Left lung (tissue), 10 donors: ENCODE results near the gene NUP210L. TPM values are rescaled to one million over a fixed set of nuclear protein-coding genes. Genes with fewer than 3 reads are reported as not detected.
A peak's percentile ranks its signal among the peaks of the same experiment; 100 is the strongest.

ENCODE experiments used
- ATAC-seq: fragments of 200-7000 bp; cut with Tn5 transposase; one replicate; pipeline ENCODE4 v1.9.1; 2020; ENCODE audit warnings: moderate library complexity
- DNase-seq, 4 donors: peaks; one replicate each; pipeline ENCODE4 v3.0.0-alpha.2; 2013 to 2020
- H3K27ac ChIP-seq, 2 donors: fragments of 200-600 bp; sonication (generic) in 1 of 2; one replicate each; pipeline versions ENCODE4 v1.5.0 to v1.8.0; 2020 to 2021
- H3K27me3 ChIP-seq, 2 donors: fragments of 200-600 bp; sonication (generic) in 1 of 2; one replicate each; pipeline versions ENCODE4 v1.5.0 to v1.8.0; 2020 to 2021
- H3K36me3 ChIP-seq, 2 donors: fragments of 200-600 bp; sonication (generic) in 1 of 2; one replicate each; pipeline versions ENCODE4 v1.5.0 to v1.8.0; 2020 to 2021
- H3K4me1 ChIP-seq, 2 donors: fragments of 200-600 bp; one replicate each; pipeline ENCODE4 v1.8.0; 2021
- H3K4me3 ChIP-seq, 2 donors: fragments of 200-600 bp; sonication (generic) in 1 of 2; one replicate each; pipeline versions ENCODE4 v1.5.0 to v1.8.0; 2020 to 2021; ENCODE audit warnings: mild to moderate bottlenecking in 1 of 2
- H3K9me3 ChIP-seq, 2 donors: fragments of 200-600 bp; sonication (generic) in 1 of 2; one replicate each; pipeline versions ENCODE4 v1.5.0 to v1.8.0; 2020 to 2021
- intact Hi-C, 2 donors: fragments of 100-400 bp; cut with DNase I; formaldehyde crosslinking; loops; one replicate each; pipeline versions ENCODE4 v1.11.2 to v1.14.2; 2022
- polyA plus RNA-seq, 6 donors: library from polyadenylated mRNA; unstranded; fragments of 120-200 nt; gene quantifications; one replicate each; pipeline ENCODE4 v1.2.1, GENCODE V29; 2013; ENCODE audit not compliant: insufficient read length in 6 of 6
- total RNA-seq, 2 donors: library from RNA; stranded (reverse); fragmentation: NEBNext Ultra II Directional; extraction: Animal tissue kit (Norgen Biotek cat#: 25700); gene quantifications; one replicate each; pipeline ENCODE4 v1.2.1, GENCODE V29; 2021
- TF ChIP-seq, protein P1 (sequence below), 2 donors: fragments of 200-600 bp; sonication (generic) in 1 of 2; IDR thresholded peaks; one replicate each; pipeline versions ENCODE4 v1.5.0 to v1.8.0; 2021; ENCODE audit warnings: antibody characterized with exemption in 2 of 2
- donor health status: DM: no; HTN: yes; CAD: no.
- donor health status: DM: no; HTN: no; CAD: no.

NUP210L gene
- total and polyA plus RNA-seq, 8 donors, result 0.09 to 0.27 (median 0.18) TPM

DNA sequence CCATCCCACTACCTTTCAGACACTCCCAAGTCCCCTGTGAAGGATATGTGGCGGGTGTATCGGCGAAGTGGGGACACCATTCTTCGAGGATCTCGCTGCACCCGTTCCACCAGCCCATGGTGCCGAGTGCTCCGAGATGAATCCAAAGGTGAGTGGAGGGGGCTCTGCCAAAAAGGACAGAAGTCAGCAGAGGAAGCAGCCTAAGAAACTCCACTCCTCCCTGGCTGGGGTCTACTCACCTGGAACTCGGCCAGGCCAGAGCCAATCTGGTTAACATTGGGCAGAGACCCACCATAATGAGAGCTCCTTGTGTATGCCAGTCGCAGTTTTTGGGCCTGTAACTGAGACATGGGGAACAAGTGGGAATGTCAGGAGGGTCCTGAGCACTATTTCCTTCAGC, 200.0 kb downstream of the NUP210L start:
- Histone ChIP-seq H3K4me3 (no peak overlapping the region), H3K4me1 (peaks cover 19 to 44% of the 10 kb centered on the region in 2 donors), H3K27ac (no peak overlapping the region), H3K9me3 (no peaks in the 10 kb centered on the region), H3K36me3 (peaks cover 0 to 58% of the 10 kb centered on the region in 2 donors), H3K27me3 (no peaks in the 10 kb centered on the region)
- DNase-seq, result no peak
- TF ChIP-seq, protein P1, sequence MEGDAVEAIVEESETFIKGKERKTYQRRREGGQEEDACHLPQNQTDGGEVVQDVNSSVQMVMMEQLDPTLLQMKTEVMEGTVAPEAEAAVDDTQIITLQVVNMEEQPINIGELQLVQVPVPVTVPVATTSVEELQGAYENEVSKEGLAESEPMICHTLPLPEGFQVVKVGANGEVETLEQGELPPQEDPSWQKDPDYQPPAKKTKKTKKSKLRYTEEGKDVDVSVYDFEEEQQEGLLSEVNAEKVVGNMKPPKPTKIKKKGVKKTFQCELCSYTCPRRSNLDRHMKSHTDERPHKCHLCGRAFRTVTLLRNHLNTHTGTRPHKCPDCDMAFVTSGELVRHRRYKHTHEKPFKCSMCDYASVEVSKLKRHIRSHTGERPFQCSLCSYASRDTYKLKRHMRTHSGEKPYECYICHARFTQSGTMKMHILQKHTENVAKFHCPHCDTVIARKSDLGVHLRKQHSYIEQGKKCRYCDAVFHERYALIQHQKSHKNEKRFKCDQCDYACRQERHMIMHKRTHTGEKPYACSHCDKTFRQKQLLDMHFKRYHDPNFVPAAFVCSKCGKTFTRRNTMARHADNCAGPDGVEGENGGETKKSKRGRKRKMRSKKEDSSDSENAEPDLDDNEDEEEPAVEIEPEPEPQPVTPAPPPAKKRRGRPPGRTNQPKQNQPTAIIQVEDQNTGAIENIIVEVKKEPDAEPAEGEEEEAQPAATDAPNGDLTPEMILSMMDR (IDR thresholded peaks at IDR 0.05), result no peak
- no peak for ATAC-seq
- intact Hi-C loops, result no loop called here

DNA sequence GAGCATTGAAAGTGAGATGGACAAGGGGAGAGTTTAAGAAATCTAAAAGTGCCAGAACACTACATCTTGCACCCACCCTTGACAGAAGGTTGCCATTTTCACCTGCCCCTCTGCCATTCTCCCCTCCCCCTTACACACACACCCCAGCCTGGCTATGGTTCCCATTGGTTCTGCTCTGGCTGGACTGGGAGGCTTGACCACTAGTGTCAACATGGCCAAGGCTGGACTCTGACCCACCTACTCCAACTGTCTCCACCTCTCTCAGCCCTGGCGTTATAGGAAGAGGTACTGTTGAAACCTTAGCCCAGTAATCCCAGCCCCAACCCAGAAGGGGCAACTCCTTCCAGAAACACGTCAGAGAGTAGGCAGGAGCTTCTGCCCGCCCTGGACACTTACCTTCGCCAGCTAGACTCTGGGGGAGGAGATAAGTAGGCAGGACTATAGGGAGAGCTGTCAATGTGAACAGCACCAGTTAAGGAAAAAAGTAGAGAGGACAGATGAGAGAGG, 201.0 kb downstream of the NUP210L start:
- intact Hi-C loops, result no loop called here

DNA sequence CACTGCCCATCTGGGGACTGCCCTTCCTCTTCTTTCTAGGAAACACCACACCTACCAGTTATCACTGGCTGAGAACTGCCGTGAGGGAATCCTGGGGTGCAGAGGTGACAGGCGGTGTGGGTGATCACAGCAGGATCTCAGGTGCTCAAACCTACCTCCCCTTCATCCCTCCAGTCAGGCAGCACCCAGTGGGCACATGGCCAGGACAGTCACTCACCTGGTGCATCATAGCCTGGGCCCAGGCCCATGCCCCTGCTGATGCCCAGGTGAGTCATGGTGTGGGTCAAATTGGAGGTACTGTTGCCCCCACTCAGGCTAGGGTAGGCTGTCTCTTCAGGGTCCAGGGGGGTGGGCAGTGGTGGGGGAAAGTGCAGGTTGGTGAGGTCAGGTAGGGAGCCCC, 203.1 kb downstream of the NUP210L start:
- ATAC-seq (no peak), DNase-seq (no peak)
- Histone ChIP-seq H3K27me3 (no peaks in the 10 kb centered on the region), H3K4me3 (no peak overlapping the region), H3K27ac (no peak overlapping the region), H3K4me1 (peaks cover 7 to 33% of the 10 kb centered on the region in 2 donors), H3K36me3 (peaks cover 0 to 81% of the 10 kb centered on the region in 2 donors), H3K9me3 (no peaks in the 10 kb centered on the region)
- TF ChIP-seq, protein P1 (IDR thresholded peaks at IDR 0.05), result no peak
- intact Hi-C loops, result no loop called here

More for the DNA sequence above, 201.0 kb downstream of the NUP210L start:
- TF ChIP-seq, protein P1 (IDR thresholded peaks at IDR 0.05), result no peak
- Histone ChIP-seq H3K4me3 (no peak overlapping the region), H3K9me3 (no peaks in the 10 kb centered on the region), H3K4me1 (peaks cover 14 to 35% of the 10 kb centered on the region in 2 donors), H3K27ac (no peak overlapping the region), H3K36me3 (peaks cover 0 to 61% of the 10 kb centered on the region in 2 donors), H3K27me3 (no peaks in the 10 kb centered on the region)
- DNase-seq, result no peak
- ATAC-seq, result no peak

DNA sequence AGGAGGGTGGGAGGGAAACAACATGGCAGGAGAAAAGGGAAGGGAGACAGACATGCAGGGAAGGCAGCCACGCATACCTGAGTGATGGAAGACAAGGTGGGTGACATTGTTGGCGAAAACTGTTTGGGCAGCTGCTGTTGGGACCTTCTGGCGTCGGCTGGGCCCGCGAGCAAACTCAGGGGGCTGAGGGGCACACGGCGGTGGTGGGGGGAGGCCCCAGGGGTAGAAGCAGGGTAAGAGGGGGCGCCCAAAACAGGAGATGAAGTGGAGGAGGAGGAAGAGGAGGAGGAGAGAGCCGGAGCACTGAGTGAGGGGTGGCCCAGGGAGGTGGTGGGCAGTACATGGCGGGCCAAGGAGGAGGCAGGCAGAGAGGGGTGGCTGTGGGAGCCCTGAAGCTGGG, 203.7 kb downstream of the NUP210L start:
- ATAC-seq (no peak), DNase-seq (no peak)
- H3K9me3 ChIP-seq, result no peaks in the 10 kb centered on the region
- TF ChIP-seq, protein P1 (IDR thresholded peaks at IDR 0.05), result no peak
- no peak overlapping the region for H3K27ac ChIP-seq
- peaks cover 4 to 29% of the 10 kb centered on the region in 2 donors for H3K4me1 ChIP-seq
- intact Hi-C loops, result no loop called here
- peaks cover 0 to 81% of the 10 kb centered on the region in 2 donors for H3K36me3 ChIP-seq
- no peak overlapping the region for H3K4me3 ChIP-seq
- no peaks in the 10 kb centered on the region for H3K27me3 ChIP-seq

DNA sequence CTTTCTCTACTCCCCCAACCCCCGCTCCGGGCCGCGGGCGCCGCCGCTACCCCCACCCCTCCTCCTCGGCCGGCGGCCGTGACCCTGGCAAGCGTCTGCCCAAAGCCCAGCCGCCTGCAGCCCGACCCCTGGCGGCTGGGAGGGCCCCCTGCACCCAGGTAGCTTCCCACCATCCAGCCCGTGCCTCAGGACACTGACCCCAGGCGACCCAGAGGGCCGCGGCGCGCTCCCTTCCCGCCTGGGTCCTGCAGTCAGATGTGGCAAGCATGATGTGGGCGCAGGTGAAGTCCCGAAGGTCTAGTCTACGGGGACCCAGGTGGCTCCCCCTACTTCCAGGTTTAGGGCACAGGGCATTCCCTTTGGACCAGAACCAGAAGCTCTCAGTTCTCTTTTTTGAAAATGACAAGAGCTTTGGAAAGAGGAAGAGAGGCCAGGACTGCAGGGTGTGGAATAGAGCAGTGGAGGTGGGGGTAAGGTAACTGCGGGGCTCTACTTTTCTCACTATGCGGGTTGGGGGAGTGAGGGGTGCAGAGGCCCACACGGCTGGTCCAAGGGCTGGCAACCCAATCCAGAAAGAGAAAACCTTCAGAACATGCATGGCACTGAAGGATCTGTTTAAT, 208.1 kb downstream of the NUP210L start, which contains the start of gene DENND4B:
Gene DENND4B, minus strand, starts transcription at position 97 of the 620 bp plus-strand sequence. CDS start 2,344 bp downstream, outside the sequence.
- intact Hi-C loops, result loop anchor here in 1 of 2 donors (10.0 kb wide), 1 partner anchor 122 kb away; no protein-coding TSS in a partner anchor
- peak within 1 kb of the TSS; percentile 97 to 99 for H3K27ac ChIP-seq
- H3K4me1 ChIP-seq, result peaks cover 4 to 43% of the 10 kb centered on the region in 2 donors
- TF ChIP-seq, protein P1 (IDR thresholded peaks at IDR 0.05), result peak; percentile 95 to 96
- ATAC-seq (peak; percentile 89), DNase-seq (peak in 3 of 4 donors; percentile 88 to 97 (median 90))
- H3K9me3 ChIP-seq, result no peaks in the 10 kb centered on the region
- peaks cover 0 to 69% of the 10 kb centered on the region in 2 donors for H3K36me3 ChIP-seq
- no peaks in the 10 kb centered on the region for H3K27me3 ChIP-seq
- peak within 1 kb of the TSS; percentile 85 to 96 for H3K4me3 ChIP-seq
